Measurements from ENCODE around the gene NFATC2IP.

The NFATC2IP gene

GRCh38 chr16:28982949-28983348 is 32.2 kb downstream of the NFATC2IP start:
- no peak for DNase-seq (ENCODE audit: extremely low read depth, low read depth)
- TF ChIP-seq, protein P1, sequence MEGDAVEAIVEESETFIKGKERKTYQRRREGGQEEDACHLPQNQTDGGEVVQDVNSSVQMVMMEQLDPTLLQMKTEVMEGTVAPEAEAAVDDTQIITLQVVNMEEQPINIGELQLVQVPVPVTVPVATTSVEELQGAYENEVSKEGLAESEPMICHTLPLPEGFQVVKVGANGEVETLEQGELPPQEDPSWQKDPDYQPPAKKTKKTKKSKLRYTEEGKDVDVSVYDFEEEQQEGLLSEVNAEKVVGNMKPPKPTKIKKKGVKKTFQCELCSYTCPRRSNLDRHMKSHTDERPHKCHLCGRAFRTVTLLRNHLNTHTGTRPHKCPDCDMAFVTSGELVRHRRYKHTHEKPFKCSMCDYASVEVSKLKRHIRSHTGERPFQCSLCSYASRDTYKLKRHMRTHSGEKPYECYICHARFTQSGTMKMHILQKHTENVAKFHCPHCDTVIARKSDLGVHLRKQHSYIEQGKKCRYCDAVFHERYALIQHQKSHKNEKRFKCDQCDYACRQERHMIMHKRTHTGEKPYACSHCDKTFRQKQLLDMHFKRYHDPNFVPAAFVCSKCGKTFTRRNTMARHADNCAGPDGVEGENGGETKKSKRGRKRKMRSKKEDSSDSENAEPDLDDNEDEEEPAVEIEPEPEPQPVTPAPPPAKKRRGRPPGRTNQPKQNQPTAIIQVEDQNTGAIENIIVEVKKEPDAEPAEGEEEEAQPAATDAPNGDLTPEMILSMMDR (IDR thresholded peaks at IDR 0.05; ENCODE audit: low read depth, low read length), result no peak

DNA sequence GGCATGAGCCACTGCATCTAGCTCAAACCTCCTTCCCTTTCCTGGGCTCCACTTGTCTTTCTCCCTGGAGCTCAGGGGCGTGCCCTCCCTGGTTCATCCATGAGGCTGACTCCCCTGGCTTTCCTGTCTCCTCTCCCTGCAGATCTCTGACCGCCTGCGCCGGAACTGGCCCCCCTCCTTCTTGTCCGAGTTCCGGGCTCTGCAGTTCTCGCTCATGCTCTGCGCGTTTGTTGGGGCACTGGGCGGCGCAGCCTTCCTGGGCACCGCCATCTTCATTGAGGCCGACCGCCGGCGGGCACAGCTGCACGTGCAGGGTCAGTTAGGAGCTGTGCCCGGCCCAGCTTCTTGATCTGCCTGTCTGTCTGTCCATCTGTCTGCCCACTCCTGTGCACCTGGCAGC is 32.9 kb downstream of the NFATC2IP start:
- TF ChIP-seq, protein P1 (IDR thresholded peaks at IDR 0.05; ENCODE audit: low read depth, low read length), result no peak
- no peak for DNase-seq (ENCODE audit: extremely low read depth, low read depth)

- TF ChIP-seq, protein P1 (IDR thresholded peaks at IDR 0.05; ENCODE audit: low read depth, low read length), result no peak
- DNase-seq (ENCODE audit: extremely low read depth, low read depth), result no peak
These were observed 33.4 kb downstream of the NFATC2IP start for GRCh38 chr16:28984091-28984490.

- no peak for DNase-seq (ENCODE audit: extremely low read depth, low read depth)
- TF ChIP-seq, protein P1 (IDR thresholded peaks at IDR 0.05; ENCODE audit: low read depth, low read length), result no peak
These were observed 33.9 kb downstream of the NFATC2IP start, which contains the start of gene LAT for GRCh38 chr16:28984619-28985135. Gene LAT, plus strand, starts transcription at chr16:28985052. Its CDS starts 366 bp downstream, at chr16:28985418.

DNA sequence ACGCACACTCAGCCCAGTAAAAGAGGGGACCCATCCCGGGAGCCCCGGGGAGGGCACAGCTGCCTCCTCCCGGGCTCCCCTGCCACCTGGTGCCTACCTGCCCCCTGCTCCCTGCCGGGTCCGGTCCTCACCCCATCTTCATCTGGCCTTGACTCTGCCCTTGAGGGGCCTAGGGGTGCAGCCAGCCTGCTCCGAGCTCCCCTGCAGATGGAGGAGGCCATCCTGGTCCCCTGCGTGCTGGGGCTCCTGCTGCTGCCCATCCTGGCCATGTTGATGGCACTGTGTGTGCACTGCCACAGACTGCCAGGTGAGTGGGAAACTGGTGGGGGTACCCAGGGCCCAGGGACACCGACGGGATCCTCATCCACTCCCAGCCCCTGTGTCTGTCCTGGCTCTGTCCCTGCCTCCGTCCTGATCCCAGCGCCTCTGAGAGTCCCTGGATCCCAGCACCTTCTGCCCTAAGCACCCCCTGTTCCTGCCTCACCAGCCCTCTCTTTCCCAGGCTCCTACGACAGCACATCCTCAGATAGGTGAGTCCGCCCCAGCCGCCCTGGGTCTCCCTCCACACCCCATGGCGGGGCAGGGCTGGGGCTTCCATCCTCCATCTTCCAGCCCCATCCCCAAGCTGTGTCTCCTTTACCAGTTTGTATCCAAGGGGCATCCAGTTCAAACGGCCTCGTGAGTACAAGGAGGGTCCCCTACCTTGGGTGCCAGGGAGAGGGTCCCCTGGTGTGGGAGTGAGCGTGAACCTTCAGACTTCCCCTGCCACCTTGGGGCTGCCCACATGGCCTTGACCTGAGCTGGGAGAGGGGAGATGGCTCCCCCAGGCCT is 34.7 kb downstream of the NFATC2IP start:
- DNase-seq (ENCODE audit: extremely low read depth, low read depth), result no peak
- TF ChIP-seq, protein P1 (IDR thresholded peaks at IDR 0.05; ENCODE audit: low read depth, low read length), result no peak

DNA sequence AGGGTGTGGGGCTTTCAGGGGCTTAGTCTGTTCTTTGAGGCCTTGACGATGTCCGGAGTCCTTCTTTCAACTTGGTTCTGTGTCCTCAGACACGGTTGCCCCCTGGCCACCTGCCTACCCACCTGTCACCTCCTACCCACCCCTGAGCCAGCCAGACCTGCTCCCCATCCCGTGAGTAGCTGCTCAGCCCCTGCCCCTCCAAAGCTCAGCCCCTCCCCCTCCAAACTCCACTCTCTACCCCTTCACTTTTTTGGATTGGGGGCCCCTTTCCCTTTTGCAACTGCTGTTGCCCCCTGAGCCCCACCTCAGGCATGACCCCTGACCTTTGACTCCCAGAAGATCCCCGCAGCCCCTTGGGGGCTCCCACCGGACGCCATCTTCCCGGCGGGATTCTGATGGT is 35.3 kb downstream of the NFATC2IP start:
- DNase-seq (ENCODE audit: extremely low read depth, low read depth), result no peak
- TF ChIP-seq, protein P1 (IDR thresholded peaks at IDR 0.05; ENCODE audit: low read depth, low read length), result no peak

DNA sequence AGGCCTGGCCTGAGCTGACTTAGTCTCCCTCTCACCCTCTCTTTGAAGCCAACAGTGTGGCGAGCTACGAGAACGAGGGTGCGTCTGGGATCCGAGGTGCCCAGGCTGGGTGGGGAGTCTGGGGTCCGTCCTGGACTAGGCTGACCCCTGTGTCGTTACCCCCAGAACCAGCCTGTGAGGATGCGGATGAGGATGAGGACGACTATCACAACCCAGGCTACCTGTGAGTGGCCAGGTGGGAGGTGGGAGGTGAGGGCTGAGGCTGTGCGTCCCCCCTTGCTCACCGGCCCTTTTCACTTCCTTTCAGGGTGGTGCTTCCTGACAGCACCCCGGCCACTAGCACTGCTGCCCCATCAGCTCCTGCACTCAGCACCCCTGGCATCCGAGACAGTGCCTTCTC is 35.8 kb downstream of the NFATC2IP start:
- DNase-seq (ENCODE audit: extremely low read depth, low read depth), result no peak
- TF ChIP-seq, protein P1 (IDR thresholded peaks at IDR 0.05; ENCODE audit: low read depth, low read length), result no peak
